Suppressor macrophage treated with lipopolysaccharide for 1 hour (primary cell): ENCODE data around the gene STRN3.
"Not testable (repeated sequence)": the region's sequence is repeated elsewhere in the genome, so short reads cannot be mapped to it uniquely, and the experiment has no call there.

ENCODE experiments used
- DNase-seq, 3 donors: peaks; one replicate each; pipeline ENCODE4 v3.0.0-alpha.2; 2020 to 2022

Gene STRN3

DNA sequence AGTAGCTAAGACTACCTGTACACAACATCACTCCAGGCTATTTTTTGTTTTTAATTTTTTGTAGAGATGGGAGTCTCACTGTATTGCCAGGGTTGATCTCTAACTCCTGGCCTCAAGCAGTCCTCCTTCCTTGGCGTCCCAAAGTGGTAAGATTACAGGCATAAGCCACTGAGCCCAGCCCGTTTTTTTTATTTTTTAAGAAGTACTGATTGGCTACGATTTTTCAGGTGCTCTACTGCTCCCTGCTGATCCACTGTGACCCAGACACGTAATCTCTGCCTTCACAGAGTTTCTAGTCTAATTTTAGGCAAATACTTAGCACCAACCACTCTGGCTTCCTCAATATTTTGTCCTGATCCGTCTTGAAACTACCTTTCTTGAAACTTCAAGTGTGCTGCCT lies 4.3 kb upstream of the STRN3 start:
- DNase-seq, result no peak

DNA sequence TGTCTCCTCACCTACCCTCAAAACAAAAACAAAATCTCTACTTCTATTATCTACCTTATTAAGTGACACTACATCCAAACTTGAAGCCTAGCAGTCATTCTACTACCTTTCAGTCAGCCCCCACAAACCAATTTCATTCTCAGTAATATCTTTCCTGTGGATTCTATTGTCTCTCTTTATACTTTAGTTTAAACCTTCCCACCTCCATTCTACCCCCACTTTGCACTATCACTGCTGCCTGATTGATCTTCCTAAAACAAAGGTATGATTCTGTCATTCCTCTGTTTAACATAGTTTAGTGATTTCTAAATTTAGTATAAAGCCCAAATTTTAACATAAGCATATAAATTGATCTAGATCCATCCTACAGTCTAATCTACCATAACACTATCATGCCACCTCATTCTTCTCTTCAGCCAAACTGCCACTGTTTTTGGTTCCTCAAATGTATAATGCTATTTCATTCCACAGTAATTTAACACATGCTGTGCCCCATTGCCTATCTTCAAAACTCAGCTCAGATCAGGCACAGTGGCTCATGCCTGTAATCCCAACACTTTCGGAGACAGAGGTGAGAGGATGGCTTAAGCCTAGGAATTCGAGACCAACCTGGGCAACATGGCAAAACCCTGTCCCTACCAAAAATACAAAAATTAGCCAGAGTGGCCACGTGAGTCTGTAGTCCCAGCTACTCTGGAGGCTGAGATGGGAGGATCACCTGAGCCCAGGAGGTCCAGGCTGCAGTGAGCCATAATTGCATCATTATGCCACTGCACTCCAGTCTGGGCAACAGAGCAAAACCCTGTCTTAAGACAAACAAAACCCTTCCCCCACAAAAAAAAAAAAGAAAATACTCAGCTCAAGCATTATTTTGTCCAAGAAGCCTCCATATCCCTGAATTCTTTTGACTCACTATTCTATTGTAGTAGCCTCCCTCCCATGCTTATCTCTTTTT lies 3.1 kb upstream of the STRN3 start:
- DNase-seq, result no peak

DNA sequence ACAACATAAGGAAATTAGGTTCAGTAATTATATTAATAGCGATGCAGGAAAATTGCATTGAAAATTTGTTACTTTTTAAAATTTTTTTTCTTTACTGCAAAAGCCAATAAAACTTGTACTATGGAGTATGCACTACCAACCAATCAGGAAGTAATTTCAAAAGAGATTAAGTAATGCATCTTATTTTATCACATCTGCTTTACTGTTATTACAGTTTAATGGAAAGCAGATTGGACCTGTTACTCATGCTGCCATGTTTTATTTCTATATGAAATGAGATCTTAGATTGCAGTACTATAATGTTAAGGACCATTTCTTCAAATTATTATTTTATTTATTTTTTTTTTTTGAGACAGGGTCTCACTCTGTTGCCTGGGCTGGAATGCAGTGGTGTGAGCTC lies 1.7 kb upstream of the STRN3 start:
- peak in 1 of 3 donors; percentile 12 for DNase-seq

DNA sequence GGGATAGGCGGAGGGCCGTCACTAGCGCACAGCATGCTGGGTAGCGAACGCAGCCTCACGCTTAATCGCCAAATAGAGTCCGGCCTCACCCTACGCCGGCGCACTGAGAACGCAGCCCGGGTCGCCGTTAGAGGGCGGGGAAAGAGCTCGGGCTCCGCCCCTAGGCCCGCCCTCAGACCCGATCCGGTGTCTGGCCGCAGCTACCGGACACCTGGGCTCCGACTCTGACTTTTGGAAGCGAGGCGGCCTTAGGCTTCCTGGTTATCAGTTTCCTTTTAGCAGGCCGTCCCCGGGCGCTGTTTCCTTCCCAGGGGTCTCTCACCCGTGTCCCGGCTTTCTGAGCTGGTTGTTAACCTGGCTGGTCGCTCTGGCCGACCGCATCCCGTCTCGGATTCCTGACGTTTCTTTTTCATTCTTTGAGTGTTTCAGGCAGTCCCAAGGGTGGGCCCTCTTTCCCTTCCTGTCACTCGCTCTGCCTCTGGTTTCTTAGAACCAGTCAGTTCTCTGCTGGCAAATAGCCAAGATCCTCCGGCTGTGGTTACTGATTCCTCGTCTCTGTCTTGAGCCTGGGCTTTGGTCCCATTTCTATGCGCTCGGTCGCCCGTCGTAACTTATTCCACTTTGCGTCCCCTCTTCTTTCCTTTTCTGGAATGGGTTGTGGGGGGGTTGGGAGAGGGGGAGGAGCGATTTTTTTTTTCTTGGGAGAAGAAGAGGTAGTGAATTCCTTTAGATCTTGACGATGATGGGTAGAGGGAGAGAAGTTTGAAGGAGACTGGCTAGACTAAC lies 464 bp upstream of the STRN3 start:
- DNase-seq, result peak; percentile 96 to 97 (median 96)

DNA sequence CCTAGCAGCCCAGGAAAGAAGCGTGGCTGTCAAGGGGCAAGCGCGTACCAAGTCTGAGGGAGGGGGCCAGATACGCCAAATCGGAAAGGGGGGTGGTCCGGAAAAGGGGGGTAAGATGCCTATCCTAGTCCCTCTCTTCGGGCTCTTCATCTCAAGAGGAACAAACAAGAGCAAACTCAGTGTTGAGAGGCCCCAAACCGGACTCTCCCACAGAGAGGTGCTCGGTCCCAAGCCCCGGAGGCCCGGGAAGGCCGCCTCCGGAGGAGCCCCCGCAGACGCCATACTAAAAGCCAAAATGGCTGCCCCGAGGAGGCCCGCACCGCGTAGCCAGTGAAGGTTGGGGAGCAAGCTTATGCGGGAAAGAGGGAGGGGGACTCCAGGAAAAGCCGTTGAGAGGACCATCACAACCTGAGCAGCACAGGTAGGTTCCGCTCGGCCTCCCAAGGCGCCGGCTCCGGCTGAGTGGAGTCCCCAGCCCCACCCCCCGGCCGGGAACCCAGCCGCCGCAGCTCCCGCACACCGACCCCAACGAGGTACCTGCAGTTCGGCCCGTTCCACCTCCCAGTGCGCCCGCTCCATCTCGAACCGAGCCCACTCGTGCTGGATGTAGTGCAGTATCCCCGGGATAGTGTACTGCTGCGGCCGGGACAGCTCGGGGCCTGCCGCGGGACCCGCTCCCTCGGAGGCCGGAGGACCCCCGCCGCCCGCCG lies 657 bp downstream of the STRN3 start, which contains the start of gene AP4S1:
AP4S1 (plus strand) TSS at position 283 of the 710 bp plus-strand sequence. CDS start 40,548 bp downstream, outside the sequence.
- peak; percentile 48 to 68 (median 53) for DNase-seq

DNA sequence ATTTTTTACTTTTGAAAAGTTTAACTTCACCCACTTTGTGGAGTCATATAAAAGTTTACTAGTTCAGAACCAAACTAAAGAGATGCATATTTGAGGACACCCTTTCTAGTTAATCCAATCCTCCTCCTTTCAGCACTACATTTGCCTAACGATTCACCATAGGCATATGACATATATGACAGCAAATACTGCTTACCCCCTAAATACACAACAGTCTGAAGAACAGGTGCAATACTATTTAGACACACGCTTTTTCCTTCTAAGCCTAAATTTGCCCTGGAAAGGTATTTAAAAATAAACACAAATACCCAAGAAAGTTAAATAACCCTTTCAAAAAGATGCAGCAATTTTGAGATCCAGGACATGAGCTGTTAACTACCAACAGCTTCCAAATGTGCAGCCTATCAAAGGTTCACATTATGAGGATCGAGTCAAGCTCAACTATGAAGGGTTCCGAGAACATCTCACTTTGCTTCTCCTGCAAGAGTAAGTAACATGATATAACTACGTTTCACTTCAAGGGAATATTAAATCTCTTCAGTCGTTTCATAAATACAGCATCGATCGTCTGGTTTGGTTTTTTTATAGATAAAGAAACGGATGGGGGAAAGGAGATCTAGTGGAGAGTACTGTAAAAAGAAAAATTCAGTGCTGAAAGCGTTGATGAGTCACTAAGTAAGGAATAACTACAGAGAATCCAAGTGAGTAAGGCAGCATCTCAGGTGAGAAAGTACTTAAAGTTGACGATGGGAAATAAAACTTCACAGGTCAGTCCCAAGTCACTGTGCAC lies 1.4 kb downstream of the STRN3 start:
- peak in 1 of 3 donors; percentile 16 for DNase-seq

DNA sequence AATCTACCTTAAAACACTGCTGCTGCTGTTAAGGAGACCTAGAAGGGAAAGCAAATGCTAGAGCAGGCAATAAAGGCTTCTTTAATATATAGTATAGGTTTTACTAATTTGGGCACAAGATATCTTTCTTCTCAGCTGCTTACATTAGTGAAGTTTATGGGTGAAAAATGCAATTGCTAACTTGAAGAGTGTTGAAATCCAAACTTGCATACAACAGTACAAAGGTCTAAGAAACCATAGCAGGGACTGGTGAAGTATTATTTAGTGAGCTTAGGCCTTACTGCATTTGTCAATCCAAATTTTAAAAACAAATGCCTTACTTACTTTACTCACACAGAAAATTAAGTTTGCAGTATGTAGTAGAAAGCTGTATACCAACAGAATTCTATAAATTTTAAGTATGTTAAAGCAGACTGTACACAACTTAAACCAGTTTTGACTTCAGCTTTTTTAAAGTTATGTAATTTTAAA lies 2.1 kb downstream of the STRN3 start:
- DNase-seq, result no peak

DNA sequence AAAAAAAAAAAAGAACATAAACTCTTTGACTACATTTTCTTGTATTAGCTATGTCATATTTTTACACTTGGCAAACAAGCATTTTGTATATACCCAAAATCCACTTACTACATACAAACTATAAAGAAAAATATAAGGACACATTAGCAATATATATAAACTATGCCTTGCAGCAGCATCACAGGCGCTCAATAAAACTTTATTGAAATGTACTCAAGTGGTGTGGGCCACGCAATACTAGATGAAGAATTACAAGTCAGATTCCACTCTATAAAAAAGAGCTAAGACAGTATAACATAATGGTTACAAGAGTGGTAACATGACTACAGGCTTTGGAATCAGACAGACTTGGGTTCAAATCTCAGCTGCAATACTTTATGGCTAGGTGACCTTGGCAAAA lies 3.8 kb downstream of the STRN3 start:
- no peak for DNase-seq

DNA sequence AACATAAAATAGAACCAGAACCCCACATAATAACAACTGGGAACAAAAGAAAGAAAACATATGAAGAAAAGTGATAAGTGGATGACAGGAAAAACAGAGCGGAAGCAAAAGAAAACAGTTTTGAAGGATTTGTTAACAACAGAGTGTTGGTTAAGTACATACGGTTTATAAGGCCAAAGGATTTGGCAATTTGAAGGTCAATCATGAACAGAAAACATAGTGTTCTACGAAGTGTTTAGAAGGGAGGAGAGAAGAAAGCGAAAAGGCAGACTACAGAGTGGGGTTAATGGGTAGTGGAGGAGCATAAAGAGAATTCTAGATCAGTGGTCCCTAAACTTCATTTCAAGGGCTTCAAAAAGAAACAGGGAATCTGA lies 4.6 kb downstream of the STRN3 start:
- DNase-seq, result no peak

DNA sequence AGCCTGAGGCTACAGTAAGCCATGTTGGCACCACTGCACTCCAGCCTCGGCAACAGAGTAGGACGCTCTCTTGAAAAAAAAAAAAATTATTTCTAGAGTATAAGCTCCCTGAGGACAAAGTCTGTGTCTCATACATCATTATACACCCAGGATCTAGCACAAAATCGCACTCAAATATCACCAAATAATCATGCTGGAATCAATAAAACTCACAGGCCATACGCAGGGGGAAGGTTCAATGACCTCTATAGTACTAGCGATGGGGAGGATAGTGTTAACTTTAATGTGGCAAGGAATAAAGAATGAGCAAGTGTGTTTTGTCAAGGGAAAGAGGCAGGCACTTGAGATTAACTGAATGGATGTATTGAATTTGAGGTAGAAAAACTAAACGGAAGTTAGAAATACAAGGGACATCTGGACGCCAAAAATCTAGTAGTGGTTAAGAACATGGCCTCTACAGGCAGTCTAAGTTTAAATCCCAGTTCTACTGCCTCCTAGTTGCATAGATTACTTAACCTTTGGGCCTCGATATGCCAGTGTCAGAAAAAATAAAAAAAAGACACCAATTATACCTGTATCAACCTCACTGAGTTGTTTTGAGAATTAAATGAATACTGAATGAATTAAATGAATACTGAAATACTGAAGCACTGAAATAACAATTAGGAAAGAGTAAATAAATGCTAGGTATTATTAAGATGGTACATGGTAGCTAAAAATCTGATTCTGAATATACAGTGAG lies 5.2 kb downstream of the STRN3 start:
- no peak for DNase-seq

DNA sequence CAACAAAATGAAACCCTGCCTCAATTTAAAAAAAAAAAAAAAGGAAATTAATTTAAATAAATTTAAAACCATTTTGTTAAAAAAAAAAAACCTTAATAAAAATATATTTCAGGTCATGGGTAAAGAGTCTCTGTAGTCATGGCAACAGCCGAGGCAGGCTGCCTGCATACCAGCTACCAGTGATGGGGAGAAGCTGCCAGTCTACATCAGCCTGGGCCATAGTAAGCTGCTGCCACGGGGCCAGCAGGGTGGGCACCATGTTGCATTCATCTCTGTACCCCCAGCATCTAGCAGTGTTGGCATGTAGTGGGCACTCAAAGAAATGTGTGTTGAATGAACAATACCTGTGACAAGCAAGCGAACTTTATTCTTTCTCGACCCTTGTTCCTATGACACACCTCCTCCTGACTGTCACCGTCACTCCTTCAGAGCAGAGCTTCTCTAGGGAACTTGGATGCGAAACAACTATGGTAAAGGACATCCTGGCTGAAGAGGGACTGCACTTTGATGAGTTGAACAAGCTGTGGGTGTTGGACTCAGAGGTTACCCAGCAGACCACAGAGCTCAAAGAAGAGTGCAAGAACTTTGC lies 8.0 kb downstream of the STRN3 start:
- DNase-seq, result no peak

DNA sequence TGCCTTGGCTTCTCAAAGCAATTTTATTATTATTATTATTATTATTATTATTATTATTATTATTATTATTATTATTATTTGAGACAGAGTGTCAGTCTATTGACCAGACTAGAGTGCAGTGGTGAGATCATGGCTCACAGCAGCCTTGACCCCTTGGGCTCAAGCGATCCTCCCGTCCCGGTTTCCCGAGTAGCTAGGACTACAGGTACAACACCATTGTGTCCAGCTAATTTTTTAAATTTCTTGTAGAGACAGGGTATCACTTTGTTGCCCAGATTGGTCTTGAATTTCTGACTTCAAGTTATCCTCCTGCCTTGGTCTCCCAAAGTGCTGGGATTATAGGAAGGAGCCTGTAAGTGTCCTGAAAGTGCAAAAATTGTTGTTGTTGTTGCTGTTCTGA lies 12.3 kb downstream of the STRN3 start:
- no peak for DNase-seq

DNA sequence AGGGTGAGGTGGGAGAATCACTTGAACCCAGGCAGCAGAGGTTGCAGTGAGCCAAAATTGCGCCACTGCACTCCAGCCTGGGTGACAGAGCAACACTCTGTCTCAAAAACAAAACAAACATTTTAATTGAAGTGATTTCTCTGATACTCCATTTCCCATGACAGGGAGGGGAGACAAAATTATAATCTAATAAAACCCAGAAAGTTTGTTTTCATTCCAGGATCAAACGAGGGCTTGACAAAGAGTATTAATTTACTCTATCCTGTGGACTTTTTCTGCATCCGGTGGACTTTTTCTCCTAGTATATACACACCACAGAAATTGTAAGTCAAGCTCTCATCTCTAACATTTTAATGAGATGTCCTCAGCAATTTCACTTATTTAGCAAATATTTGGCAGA lies 15.2 kb downstream of the STRN3 start:
- no peak for DNase-seq

DNA sequence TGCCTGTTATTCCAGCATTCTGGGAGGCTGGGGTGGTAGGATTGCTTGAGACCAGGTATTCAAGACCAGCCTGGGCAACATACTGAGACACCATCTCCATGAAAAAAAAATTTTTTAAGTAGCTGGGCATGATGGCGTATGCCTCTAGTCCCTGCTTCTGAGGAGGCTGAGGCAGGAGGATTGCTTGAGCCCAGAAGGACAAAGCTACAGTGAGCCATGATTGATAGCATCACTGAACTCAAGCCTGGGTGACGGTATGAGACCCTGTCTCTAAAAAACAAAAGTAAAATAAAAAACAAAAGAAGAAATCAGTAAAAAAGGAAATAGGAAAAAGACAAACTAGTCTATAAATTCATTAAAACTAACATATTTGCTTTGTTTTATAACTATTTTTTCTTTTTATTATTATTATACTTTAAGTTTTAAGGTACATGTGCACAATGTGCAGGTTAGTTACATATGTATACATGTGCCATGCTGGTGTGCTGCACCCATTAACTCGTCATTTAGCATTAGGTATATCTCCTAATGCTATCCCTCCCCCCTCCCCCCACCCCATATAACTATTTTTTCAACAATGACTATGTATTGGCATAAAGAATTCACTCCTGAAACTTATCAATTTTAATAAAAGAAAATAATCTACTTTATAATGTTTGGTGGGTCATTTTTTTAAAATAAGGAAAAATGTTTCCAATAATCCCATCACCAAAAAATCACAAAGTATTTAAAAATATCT lies 16.2 kb downstream of the STRN3 start:
- no peak for DNase-seq

DNA sequence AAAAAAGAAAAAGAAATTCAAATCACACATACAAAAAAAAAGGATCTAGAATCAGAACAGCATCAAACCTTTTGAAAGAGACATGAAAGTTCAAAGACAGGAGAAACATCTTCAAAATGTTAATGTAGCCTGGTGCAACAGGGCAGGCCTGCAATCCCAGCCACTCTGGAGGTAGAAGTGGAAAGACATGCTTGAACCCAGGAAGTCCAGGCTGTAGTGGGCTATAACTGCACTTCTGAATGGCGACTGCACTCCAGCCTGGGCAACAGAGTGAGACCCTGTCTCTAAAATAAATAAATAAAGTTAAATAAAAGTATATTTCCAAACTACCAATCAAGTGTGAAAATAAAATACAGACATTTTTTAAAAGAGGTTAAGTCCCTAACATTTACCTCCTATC lies 19.5 kb downstream of the STRN3 start:
- DNase-seq, result no peak

DNA sequence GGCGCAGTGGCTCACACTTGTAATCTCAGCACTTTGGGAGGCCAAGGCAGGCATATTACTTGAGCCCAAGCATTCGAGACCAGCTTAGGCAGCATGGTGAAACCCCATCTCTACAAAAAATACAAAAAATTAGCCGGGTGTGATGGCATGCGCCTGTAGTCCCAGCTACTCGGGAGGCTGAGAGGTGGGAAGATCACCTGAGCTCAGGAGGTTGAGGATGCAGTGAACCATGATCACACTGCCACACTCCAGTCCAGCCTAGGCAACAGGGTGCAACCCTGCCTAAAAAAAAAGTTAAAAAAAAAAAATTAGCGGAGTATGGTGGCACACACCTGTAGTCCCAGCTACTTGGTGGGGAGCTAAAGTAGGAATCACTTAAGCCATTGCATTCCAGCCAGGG lies 22.2 kb downstream of the STRN3 start:
- not testable (repeated sequence) for DNase-seq

DNA sequence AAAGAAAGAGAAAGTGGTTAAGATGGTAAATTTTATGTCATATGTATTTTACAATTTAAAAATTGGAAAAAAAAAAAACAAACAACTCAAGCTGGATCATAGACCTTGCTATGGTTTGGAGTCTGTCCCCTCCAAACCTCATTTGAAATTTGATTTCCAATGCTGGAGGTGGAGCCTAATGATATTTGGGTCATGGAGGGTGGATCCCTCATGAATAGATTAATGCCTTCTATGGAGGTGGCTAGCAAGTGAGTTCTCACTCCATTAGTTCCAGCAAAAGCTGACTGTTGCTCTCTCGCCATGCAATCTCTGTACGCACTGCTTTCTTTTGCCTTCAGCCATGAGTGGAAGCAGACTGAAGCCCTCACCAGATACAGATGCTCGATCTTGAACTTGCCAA lies 22.9 kb downstream of the STRN3 start:
- DNase-seq, result no peak

DNA sequence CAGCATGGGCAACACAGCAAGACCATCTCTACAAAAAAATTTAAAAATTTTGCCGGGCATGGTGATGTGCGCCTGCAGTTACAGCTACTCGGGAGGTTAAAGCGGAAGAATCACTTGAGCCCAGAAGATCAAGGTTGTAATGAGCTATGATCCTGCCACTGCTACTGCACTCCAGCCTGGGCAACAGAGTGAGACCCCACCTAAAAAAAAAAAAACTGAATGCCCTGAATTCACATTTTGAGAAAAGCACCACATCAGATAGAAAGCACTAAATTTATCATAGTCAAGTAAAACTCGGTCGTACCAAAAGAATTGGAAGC lies 24.9 kb downstream of the STRN3 start:
- DNase-seq, result no peak

DNA sequence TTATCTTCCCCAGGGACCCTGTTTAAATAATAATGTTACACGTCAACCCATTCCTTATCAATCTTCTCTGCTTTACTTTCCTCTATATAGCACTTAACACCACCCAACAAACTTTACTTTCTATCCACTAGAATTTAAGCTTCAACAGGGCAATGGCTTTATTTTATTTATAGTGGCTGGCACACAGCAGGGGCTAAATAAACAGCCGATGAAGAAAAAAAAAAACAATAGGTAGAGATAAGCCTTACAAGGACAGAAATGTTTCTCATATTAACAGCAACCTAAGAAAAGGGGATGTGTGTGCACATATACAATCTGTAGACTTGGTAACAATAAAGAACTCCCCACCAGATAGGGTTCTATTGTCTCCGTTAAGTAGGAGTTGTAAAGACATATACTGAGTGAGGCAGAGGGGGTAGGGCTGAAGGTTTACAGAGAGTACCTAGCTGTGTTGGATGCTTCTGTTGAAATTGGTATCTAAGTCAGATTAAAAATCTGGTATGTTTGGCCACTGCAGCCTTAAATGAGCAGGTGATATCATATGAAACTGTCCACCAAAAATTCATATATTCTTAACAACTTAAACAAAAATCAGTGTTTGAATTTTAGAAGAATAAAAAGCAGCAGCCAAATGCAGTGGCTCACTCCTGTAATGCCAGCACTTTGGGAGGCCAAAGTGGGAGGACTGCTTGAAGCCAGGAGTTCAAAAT lies 25.4 kb downstream of the STRN3 start:
- no peak for DNase-seq
